Liver (tissue), 9 donors: ENCODE measurements around the gene ECI2. TPM values are rescaled to one million over a fixed set of nuclear protein-coding genes. Genes with fewer than 3 reads are reported as not detected.

Source experiments
- DNase-seq: peaks from one replicate; pipeline ENCODE4 v3.0.0-alpha.2; 2017; ENCODE audit warnings: low spot score
- H3K27ac ChIP-seq, 2 donors: one replicate each; pipeline ENCODE4 v1.7.0; 2013; ENCODE audit warnings: inconsistent platforms in 2 of 2, low read length in 2 of 2, control low read depth in 1 of 2, low read depth in 1 of 2, mild to moderate bottlenecking in 1 of 2
- H3K27me3 ChIP-seq, 4 donors: one replicate each; pipeline versions ENCODE4 v1.6.1 to v1.7.0; 2013; ENCODE audit warnings: low read length in 3 of 4, inconsistent platforms in 1 of 4, mild to moderate bottlenecking in 1 of 4, moderate library complexity in 1 of 4; ENCODE audit not compliant: control insufficient read depth in 4 of 4, insufficient read depth in 4 of 4
- H3K36me3 ChIP-seq, 4 donors: one replicate each; pipeline versions ENCODE4 v1.6.1 to v1.7.0; 2013; ENCODE audit warnings: low read length in 3 of 4, mild to moderate bottlenecking in 3 of 4, low read depth in 1 of 4, moderate library complexity in 1 of 4; ENCODE audit not compliant: control insufficient read depth in 4 of 4, insufficient read depth in 3 of 4
- H3K4me1 ChIP-seq, 4 donors: one replicate each; pipeline versions ENCODE4 v1.6.1 to v1.7.0; 2013; ENCODE audit warnings: low read length in 3 of 4, mild to moderate bottlenecking in 3 of 4, moderate library complexity in 1 of 4; ENCODE audit not compliant: control insufficient read depth in 4 of 4, insufficient read depth in 4 of 4
- H3K4me3 ChIP-seq, 3 donors: one replicate each; pipeline versions ENCODE4 v1.6.1 to v1.7.0; 2013; ENCODE audit warnings: low read length in 3 of 3, control low read depth in 1 of 3, low read depth in 1 of 3, mild to moderate bottlenecking in 1 of 3
- H3K9ac ChIP-seq, 2 donors: one replicate each; pipeline ENCODE4 v1.7.0; 2013; ENCODE audit warnings: low read length in 2 of 2, mild to moderate bottlenecking in 2 of 2, moderate library complexity in 2 of 2, control low read depth in 1 of 2, low read depth in 1 of 2
- H3K9me3 ChIP-seq, 4 donors: one replicate each; pipeline versions ENCODE4 v1.6.1 to v1.7.0; 2013; ENCODE audit warnings: low read length in 3 of 4; ENCODE audit not compliant: control insufficient read depth in 4 of 4
- CTCF ChIP-seq: fragments of 150-350 bp; IDR thresholded peaks from 2 replicates; pipeline ENCODE4 v1.5.1; 2017; ENCODE audit warnings: improper control_type of control experiment, low read depth, low read length; ENCODE audit not compliant: missing input control
- EGR1 ChIP-seq, 2 donors: IDR thresholded peaks; 2 replicates each; pipeline ENCODE4 v1.6.1; 2016 to 2018; ENCODE audit warnings: antibody characterized with exemption in 2 of 2, low read depth in 2 of 2
- FOXA1 ChIP-seq: IDR thresholded peaks from 2 replicates; pipeline ENCODE4 v1.6.1; 2016; ENCODE audit warnings: antibody characterized with exemption
- GABPA ChIP-seq, 2 donors: IDR thresholded peaks in 1 of 2; conservative IDR thresholded peaks in 1 of 2; 2 replicates each; pipeline ENCODE4 v1.6.1; 2016; ENCODE audit warnings: antibody characterized with exemption in 2 of 2, mild to moderate bottlenecking in 1 of 2, moderate library complexity in 1 of 2
- HNF4A ChIP-seq, 2 donors: conservative IDR thresholded peaks; 2 replicates each; pipeline ENCODE4 v1.6.1; 2016; ENCODE audit warnings: antibody characterized with exemption in 2 of 2, mild to moderate bottlenecking in 2 of 2
- HNF4G ChIP-seq: IDR thresholded peaks from 2 replicates; pipeline ENCODE4 v1.6.1; 2016; ENCODE audit warnings: antibody characterized with exemption
- JUND ChIP-seq, 2 donors: IDR thresholded peaks; 2 replicates each; pipeline ENCODE4 v1.6.1; 2016; ENCODE audit warnings: antibody characterized with exemption in 2 of 2
- MAX ChIP-seq: IDR thresholded peaks from 2 replicates; pipeline ENCODE4 v1.6.1; 2016; ENCODE audit warnings: antibody characterized with exemption
- NR2F2 ChIP-seq: IDR thresholded peaks from 2 replicates; pipeline ENCODE4 v1.6.1; 2016; ENCODE audit warnings: antibody characterized with exemption
- RXRA ChIP-seq, 2 donors: IDR thresholded peaks; 2 replicates each; pipeline ENCODE4 v1.6.1; 2017 to 2018; ENCODE audit warnings: antibody characterized with exemption in 2 of 2, mild to moderate bottlenecking in 1 of 2
- SP1 ChIP-seq: IDR thresholded peaks from 2 replicates; pipeline ENCODE4 v1.6.1; 2018; ENCODE audit warnings: antibody characterized with exemption, mild to moderate bottlenecking
- YY1 ChIP-seq: IDR thresholded peaks from 2 replicates; pipeline ENCODE4 v1.6.1; 2016; ENCODE audit warnings: antibody characterized with exemption, mild to moderate bottlenecking
- WGBS: extraction: QIAGEN DNeasy Blood & Tissue Kit; methylation state at CpG from one replicate; pipeline ENCODE4 v1.1.7; 2013; 5-methylcytosine and 5-hydroxymethylcytosine counted together
- polyA plus RNA-seq, 2 donors: library from polyadenylated mRNA; stranded (reverse) in 1 of 2; unstranded in 1 of 2; fragments of 200-250 nt in 1 of 2; fragments of >200 nt in 1 of 2; fragmentation: Nextera tagmentation in 1 of 2; extraction: Ambion mirVana in 1 of 2; gene quantifications; one replicate each; pipeline versions ENCODE4 v1.2.1 to v1.2.3, GENCODE V29; 2013 to 2015
- total RNA-seq, 2 donors: library from RNA; depleted of rRNA; stranded (reverse); fragments of >200 nt; gene quantifications; one replicate each; pipeline ENCODE4 v1.2.3, GENCODE V29; 2014
- TF ChIP-seq, protein P1 (sequence below): IDR thresholded peaks from 2 replicates; pipeline ENCODE4 v1.6.1; 2016; ENCODE audit warnings: antibody characterized with exemption
- TF ChIP-seq, protein P2 (sequence below): IDR thresholded peaks from 2 replicates; pipeline ENCODE4 v1.6.1; 2016; ENCODE audit warnings: antibody characterized with exemption, mild to moderate bottlenecking
- TF ChIP-seq, protein P3 (sequence below): IDR thresholded peaks from 2 replicates; pipeline ENCODE4 v1.6.1; 2016; ENCODE audit warnings: antibody characterized with exemption
- donor health status: healthy.
- donor health status: healthy.
- donor health status: healthy.
- donor health status: healthy.
- donor health status: healthy.

Gene ECI2
- total and polyA plus RNA-seq, 4 donors: 79.5 to 158 (median 126) TPM

- 93% methylated on average over 1 of the region's 1 CpG for WGBS
- H3K27me3 ChIP-seq: no peaks in the 10 kb centered on the region
- H3K4me3 ChIP-seq: no peak overlapping the region
- H3K27ac ChIP-seq: no peak overlapping the region
- no peaks in the 10 kb centered on the region for H3K36me3 ChIP-seq
- no peak overlapping the region for H3K9ac ChIP-seq
- DNase-seq: no peak
- H3K4me1 ChIP-seq: no peaks in the 10 kb centered on the region
- TF ChIP-seq CTCF (no peak), HNF4G (no peak), JUND (IDR thresholded peaks at IDR 0.05) (no peak)
- TF ChIP-seq, protein P1, sequence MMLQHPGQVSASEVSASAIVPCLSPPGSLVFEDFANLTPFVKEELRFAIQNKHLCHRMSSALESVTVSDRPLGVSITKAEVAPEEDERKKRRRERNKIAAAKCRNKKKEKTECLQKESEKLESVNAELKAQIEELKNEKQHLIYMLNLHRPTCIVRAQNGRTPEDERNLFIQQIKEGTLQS: no peak
- H3K9me3 ChIP-seq: no peaks in the 10 kb centered on the region
Observed at GRCh38 chr6:4162370-4162769, 27.0 kb upstream of the ECI2 start.

- no peak for DNase-seq
- Histone ChIP-seq H3K4me3 (no peak overlapping the region), H3K9ac (no peak overlapping the region), H3K27ac (no peak overlapping the region), H3K36me3 (no peaks in the 10 kb centered on the region), H3K27me3 (no peaks in the 10 kb centered on the region), H3K4me1 (peaks cover 0 to 3% (median 0%) of the 10 kb centered on the region in 4 donors), H3K9me3 (no peaks in the 10 kb centered on the region)
- 84% methylated on average over 7 of the region's 7 CpGs for WGBS
- TF ChIP-seq MAX: no peak
- TF ChIP-seq CTCF: no peak
- TF ChIP-seq, protein P2, sequence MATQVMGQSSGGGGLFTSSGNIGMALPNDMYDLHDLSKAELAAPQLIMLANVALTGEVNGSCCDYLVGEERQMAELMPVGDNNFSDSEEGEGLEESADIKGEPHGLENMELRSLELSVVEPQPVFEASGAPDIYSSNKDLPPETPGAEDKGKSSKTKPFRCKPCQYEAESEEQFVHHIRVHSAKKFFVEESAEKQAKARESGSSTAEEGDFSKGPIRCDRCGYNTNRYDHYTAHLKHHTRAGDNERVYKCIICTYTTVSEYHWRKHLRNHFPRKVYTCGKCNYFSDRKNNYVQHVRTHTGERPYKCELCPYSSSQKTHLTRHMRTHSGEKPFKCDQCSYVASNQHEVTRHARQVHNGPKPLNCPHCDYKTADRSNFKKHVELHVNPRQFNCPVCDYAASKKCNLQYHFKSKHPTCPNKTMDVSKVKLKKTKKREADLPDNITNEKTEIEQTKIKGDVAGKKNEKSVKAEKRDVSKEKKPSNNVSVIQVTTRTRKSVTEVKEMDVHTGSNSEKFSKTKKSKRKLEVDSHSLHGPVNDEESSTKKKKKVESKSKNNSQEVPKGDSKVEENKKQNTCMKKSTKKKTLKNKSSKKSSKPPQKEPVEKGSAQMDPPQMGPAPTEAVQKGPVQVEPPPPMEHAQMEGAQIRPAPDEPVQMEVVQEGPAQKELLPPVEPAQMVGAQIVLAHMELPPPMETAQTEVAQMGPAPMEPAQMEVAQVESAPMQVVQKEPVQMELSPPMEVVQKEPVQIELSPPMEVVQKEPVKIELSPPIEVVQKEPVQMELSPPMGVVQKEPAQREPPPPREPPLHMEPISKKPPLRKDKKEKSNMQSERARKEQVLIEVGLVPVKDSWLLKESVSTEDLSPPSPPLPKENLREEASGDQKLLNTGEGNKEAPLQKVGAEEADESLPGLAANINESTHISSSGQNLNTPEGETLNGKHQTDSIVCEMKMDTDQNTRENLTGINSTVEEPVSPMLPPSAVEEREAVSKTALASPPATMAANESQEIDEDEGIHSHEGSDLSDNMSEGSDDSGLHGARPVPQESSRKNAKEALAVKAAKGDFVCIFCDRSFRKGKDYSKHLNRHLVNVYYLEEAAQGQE: no peak
- no peak for TF ChIP-seq NR2F2
- TF ChIP-seq, protein P3, sequence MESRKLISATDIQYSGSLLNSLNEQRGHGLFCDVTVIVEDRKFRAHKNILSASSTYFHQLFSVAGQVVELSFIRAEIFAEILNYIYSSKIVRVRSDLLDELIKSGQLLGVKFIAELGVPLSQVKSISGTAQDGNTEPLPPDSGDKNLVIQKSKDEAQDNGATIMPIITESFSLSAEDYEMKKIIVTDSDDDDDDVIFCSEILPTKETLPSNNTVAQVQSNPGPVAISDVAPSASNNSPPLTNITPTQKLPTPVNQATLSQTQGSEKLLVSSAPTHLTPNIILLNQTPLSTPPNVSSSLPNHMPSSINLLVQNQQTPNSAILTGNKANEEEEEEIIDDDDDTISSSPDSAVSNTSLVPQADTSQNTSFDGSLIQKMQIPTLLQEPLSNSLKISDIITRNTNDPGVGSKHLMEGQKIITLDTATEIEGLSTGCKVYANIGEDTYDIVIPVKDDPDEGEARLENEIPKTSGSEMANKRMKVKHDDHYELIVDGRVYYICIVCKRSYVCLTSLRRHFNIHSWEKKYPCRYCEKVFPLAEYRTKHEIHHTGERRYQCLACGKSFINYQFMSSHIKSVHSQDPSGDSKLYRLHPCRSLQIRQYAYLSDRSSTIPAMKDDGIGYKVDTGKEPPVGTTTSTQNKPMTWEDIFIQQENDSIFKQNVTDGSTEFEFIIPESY: no peak
- TF ChIP-seq, protein P1: no peak
- no peak for TF ChIP-seq HNF4A (conservative IDR thresholded peaks at IDR 0.05)
- TF ChIP-seq FOXA1: no peak
- no peak for TF ChIP-seq RXRA (IDR thresholded peaks at IDR 0.05)
- TF ChIP-seq GABPA (IDR thresholded peaks at IDR 0.05 in 1 of 2, conservative IDR thresholded peaks at IDR 0.05 in 1 of 2): no peak
- TF ChIP-seq YY1: no peak
- no peak for TF ChIP-seq SP1
- TF ChIP-seq EGR1 (IDR thresholded peaks at IDR 0.05; ENCODE audit: low read depth in 2 of 2): no peak
- no peak for TF ChIP-seq HNF4G
Observed at GRCh38 chr6:4159491-4159890, 24.1 kb upstream of the ECI2 start.
